ENCODE measurements around the gene TWIST2.

GRCh38 chr2:238869293-238870124, 21.6 kb downstream of the TWIST2 start:
- TF ChIP-seq NRF1 (IDR thresholded peaks at IDR 0.05; ENCODE audit: low read depth, low read length) (no peak), MAX (IDR thresholded peaks at IDR 0.05; ENCODE audit: low read depth) (no peak), POLR2AphosphoS5 (IDR thresholded peaks at IDR 0.05; ENCODE audit: low read depth, low read length) (no peak), YY1 (IDR thresholded peaks at IDR 0.05; ENCODE audit: low read depth) (no peak), RAD21 (IDR thresholded peaks at IDR 0.05; ENCODE audit: low read length) (no peak), MEF2A (IDR thresholded peaks at IDR 0.05; ENCODE audit: borderline replicate concordance, low read depth) (no peak), GATA2 (CRISPR knock-in tag; IDR thresholded peaks at IDR 0.05) (no peak), SIN3A (IDR thresholded peaks at IDR 0.05; ENCODE audit: borderline replicate concordance, low read depth, low read length) (no peak)
- TF ChIP-seq, protein P1, sequence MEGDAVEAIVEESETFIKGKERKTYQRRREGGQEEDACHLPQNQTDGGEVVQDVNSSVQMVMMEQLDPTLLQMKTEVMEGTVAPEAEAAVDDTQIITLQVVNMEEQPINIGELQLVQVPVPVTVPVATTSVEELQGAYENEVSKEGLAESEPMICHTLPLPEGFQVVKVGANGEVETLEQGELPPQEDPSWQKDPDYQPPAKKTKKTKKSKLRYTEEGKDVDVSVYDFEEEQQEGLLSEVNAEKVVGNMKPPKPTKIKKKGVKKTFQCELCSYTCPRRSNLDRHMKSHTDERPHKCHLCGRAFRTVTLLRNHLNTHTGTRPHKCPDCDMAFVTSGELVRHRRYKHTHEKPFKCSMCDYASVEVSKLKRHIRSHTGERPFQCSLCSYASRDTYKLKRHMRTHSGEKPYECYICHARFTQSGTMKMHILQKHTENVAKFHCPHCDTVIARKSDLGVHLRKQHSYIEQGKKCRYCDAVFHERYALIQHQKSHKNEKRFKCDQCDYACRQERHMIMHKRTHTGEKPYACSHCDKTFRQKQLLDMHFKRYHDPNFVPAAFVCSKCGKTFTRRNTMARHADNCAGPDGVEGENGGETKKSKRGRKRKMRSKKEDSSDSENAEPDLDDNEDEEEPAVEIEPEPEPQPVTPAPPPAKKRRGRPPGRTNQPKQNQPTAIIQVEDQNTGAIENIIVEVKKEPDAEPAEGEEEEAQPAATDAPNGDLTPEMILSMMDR (IDR thresholded peaks at IDR 0.05) = no peak
- TF ChIP-seq, protein P2, sequence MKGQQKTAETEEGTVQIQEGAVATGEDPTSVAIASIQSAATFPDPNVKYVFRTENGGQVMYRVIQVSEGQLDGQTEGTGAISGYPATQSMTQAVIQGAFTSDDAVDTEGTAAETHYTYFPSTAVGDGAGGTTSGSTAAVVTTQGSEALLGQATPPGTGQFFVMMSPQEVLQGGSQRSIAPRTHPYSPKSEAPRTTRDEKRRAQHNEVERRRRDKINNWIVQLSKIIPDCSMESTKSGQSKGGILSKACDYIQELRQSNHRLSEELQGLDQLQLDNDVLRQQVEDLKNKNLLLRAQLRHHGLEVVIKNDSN (IDR thresholded peaks at IDR 0.05; ENCODE audit: borderline replicate concordance, low read depth) = no peak
